OCI-LY3 (cell line): Measurements from ENCODE around the gene EXOC7.

Experiments
- EZH2phosphoT487 ChIP-seq: fragments of 200-600 bp; shearing (Covaris generic); IDR thresholded peaks from 2 replicates; pipeline ENCODE4 v1.6.1; 2018; ENCODE audit warnings: antibody characterized with exemption, mixed run types, low read depth
- TF ChIP-seq, protein P1 (sequence below): fragments of 200-600, 300-600 bp; sonication (generic); IDR thresholded peaks from 2 replicates; pipeline ENCODE4 v1.5.1; 2014; ENCODE audit warnings: antibody characterized with exemption, low read length, low read depth

- TF ChIP-seq, protein P1, sequence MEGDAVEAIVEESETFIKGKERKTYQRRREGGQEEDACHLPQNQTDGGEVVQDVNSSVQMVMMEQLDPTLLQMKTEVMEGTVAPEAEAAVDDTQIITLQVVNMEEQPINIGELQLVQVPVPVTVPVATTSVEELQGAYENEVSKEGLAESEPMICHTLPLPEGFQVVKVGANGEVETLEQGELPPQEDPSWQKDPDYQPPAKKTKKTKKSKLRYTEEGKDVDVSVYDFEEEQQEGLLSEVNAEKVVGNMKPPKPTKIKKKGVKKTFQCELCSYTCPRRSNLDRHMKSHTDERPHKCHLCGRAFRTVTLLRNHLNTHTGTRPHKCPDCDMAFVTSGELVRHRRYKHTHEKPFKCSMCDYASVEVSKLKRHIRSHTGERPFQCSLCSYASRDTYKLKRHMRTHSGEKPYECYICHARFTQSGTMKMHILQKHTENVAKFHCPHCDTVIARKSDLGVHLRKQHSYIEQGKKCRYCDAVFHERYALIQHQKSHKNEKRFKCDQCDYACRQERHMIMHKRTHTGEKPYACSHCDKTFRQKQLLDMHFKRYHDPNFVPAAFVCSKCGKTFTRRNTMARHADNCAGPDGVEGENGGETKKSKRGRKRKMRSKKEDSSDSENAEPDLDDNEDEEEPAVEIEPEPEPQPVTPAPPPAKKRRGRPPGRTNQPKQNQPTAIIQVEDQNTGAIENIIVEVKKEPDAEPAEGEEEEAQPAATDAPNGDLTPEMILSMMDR = no peak
- no peak for TF ChIP-seq EZH2phosphoT487
These were observed 41.9 kb upstream of the EXOC7 start for GRCh38 chr17:76145231-76146052.
